Lower lobe of right lung (tissue), 2 donors: ENCODE measurements around the gene OSER1. TPM values are rescaled to one million over a fixed set of nuclear protein-coding genes. Genes with fewer than 3 reads are reported as not detected.

Experiments
- ATAC-seq, 2 donors: fragments of 200-7000 bp; cut with Tn5 transposase; one replicate each; pipeline ENCODE4 v1.9.1; 2020 to 2022; ENCODE audit warnings: mild to moderate bottlenecking in 2 of 2, moderate library complexity in 2 of 2
- DNase-seq: peaks from one replicate; pipeline ENCODE4 v3.0.0-alpha.2; 2020
- H3K27ac ChIP-seq: fragments of 200-600 bp; one replicate; pipeline ENCODE4 v1.8.0; 2022
- H3K27me3 ChIP-seq: fragments of 200-600 bp; one replicate; pipeline ENCODE4 v1.8.0; 2022; ENCODE audit warnings: low read depth
- H3K36me3 ChIP-seq: fragments of 200-600 bp; one replicate; pipeline ENCODE4 v1.8.0; 2022; ENCODE audit warnings: mild to moderate bottlenecking
- H3K4me1 ChIP-seq: fragments of 200-600 bp; one replicate; pipeline ENCODE4 v1.8.0; 2022
- H3K4me3 ChIP-seq: fragments of 200-600 bp; one replicate; pipeline ENCODE4 v1.8.0; 2022; ENCODE audit warnings: mild to moderate bottlenecking
- H3K9me3 ChIP-seq: fragments of 200-600 bp; one replicate; pipeline ENCODE4 v1.8.0; 2022
- intact Hi-C: fragments of 100-400 bp; cut with DNase I; formaldehyde crosslinking; loops from one replicate; pipeline ENCODE4 v1.11.0; 2022
- total RNA-seq: library from RNA; stranded (reverse); fragmentation: NEBNext Ultra II Directional; extraction: Animal tissue kit (Norgen Biotek cat#: 25700); gene quantifications from one replicate; pipeline ENCODE4 v1.2.1, GENCODE V29; 2021
- TF ChIP-seq, protein P1 (sequence below): fragments of 200-600 bp; IDR thresholded peaks from one replicate; pipeline ENCODE4 v1.8.0; 2022; ENCODE audit warnings: antibody characterized with exemption, mild to moderate bottlenecking
- donor health status: DM: no; HTN: yes; CAD: no; lungs with severe emphysema.

Gene OSER1
- total RNA-seq, 1 donor from 2014 or later = 32.9 TPM

DNA sequence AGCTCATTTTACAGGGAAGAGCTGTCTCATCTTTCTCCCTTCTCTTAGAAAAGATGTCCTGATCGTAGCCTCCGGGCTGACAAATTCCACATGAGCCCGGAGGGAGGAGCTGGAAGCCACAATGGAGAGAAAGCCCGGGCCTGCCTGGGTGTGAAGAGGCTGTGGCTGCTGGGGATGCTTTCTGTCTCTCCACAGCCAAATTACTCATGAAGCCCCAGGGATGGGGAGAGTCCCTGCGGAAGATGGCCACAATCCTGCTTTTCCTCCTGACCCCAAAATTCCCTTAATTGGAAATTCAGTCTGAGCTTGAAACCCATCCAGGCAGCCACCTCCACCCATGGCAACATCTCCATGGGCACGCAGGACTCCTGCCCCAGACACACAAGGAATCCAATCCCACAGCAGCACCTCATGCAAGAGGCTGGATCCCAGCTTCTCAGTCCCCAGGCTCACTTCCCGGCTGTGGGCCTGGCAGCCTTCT lies 56.0 kb downstream of the OSER1 start:
- Histone ChIP-seq H3K27me3 (no peaks in the 10 kb centered on the region), H3K36me3 (no peaks in the 10 kb centered on the region), H3K9me3 (no peaks in the 10 kb centered on the region), H3K4me3 (no peak overlapping the region), H3K4me1 (no peaks in the 10 kb centered on the region), H3K27ac (no peak overlapping the region)
- DNase-seq (no peak), ATAC-seq (no peak)
- intact Hi-C loops = no loop called here
- TF ChIP-seq, protein P1, sequence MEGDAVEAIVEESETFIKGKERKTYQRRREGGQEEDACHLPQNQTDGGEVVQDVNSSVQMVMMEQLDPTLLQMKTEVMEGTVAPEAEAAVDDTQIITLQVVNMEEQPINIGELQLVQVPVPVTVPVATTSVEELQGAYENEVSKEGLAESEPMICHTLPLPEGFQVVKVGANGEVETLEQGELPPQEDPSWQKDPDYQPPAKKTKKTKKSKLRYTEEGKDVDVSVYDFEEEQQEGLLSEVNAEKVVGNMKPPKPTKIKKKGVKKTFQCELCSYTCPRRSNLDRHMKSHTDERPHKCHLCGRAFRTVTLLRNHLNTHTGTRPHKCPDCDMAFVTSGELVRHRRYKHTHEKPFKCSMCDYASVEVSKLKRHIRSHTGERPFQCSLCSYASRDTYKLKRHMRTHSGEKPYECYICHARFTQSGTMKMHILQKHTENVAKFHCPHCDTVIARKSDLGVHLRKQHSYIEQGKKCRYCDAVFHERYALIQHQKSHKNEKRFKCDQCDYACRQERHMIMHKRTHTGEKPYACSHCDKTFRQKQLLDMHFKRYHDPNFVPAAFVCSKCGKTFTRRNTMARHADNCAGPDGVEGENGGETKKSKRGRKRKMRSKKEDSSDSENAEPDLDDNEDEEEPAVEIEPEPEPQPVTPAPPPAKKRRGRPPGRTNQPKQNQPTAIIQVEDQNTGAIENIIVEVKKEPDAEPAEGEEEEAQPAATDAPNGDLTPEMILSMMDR = no peak

GRCh38 chr20:44153636-44154043 lies 56.9 kb downstream of the OSER1 start:
- H3K27me3 ChIP-seq = no peaks in the 10 kb centered on the region
- H3K9me3 ChIP-seq = no peaks in the 10 kb centered on the region
- no peak for ATAC-seq
- H3K4me1 ChIP-seq = no peaks in the 10 kb centered on the region
- TF ChIP-seq, protein P1 = no peak
- no peak for DNase-seq
- H3K27ac ChIP-seq = no peak overlapping the region
- intact Hi-C loops = no loop called here
- no peak overlapping the region for H3K4me3 ChIP-seq
- no peaks in the 10 kb centered on the region for H3K36me3 ChIP-seq

DNA sequence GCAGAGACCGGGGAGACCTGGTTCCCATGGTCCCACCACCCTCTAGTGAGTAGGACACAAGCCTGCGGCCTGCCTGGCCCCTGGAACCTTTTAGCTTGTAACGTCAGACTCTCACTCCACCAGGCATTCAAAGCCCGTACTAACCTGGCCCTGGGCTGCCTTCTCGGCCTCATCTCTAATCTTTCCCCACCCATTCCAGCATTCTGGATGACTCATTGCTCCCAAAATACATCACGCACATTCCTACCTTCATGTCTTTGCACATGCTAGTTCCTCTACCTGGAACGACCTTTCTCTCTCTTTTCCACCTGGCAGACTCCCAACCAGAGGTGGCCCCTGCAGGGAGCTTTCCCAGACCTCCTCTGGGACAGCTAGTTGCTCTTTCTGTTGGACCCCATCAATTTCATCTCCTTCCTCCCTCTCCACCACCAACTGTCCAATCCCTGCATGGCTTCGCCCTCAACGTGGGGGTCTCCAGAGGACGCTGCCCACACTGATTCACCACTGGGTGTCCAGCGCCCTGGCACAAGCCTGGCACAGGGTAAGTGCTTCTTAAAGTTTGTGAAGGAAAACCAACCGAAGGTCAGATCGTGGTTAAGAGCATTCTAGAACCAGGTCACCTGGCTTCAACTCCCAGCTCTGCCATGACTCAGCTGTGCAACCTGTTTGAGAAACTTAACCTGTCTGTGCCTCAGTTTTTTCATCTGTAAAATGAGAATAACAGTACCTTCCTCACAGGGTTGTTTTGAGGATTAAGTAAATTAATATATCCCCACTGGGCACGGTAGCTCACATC lies 58.8 kb downstream of the OSER1 start:
- TF ChIP-seq, protein P1 = no peak
- DNase-seq (no peak), ATAC-seq (no peak)
- intact Hi-C loops = no loop called here
- no peaks in the 10 kb centered on the region for H3K9me3 ChIP-seq
- H3K4me1 ChIP-seq = no peaks in the 10 kb centered on the region
- no peak overlapping the region for H3K4me3 ChIP-seq
- no peaks in the 10 kb centered on the region for H3K36me3 ChIP-seq
- H3K27ac ChIP-seq = no peak overlapping the region
- H3K27me3 ChIP-seq = no peaks in the 10 kb centered on the region

DNA sequence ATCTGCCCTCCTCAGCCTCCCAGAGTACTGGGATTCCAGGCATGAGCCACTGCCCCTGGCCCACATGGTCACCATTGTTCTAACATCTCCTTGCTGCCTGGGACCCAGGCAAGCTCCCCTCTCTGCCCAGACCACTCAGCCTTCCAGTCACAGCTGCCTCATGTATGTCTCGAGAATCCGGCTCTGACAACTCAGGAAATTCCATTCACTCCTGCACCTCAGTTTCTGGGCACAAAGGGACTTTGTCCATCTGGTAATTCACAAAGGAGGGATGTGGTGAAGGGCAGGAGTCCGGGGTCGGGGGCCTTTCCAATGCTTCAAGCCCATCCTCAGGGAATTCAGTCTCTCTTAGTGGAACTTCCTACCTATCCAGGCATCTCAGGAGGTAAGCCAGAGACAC lies 64.3 kb downstream of the OSER1 start:
- H3K9me3 ChIP-seq = no peaks in the 10 kb centered on the region
- DNase-seq = no peak
- no peaks in the 10 kb centered on the region for H3K4me1 ChIP-seq
- no peak overlapping the region for H3K4me3 ChIP-seq
- peaks cover 5% of the 10 kb centered on the region for H3K27me3 ChIP-seq
- no peaks in the 10 kb centered on the region for H3K36me3 ChIP-seq
- ATAC-seq = no peak
- no peak overlapping the region for H3K27ac ChIP-seq
- intact Hi-C loops = no loop called here
- TF ChIP-seq, protein P1 = no peak

Other genes with a start within 250 kb of the OSER1 start
- gene JPH2, start 23.6 kb downstream of the OSER1 start, total RNA-seq = 4.6 TPM
- gene GDAP1L1, start 36.5 kb upstream of the OSER1 start, total RNA-seq = not detected
- gene FITM2, start 100.4 kb upstream of the OSER1 start, total RNA-seq = 9.3 TPM
- not detected for gene R3HDML, start 126.3 kb upstream of the OSER1 start, total RNA-seq
- 0.18 TPM for gene HNF4A, start 144.9 kb upstream of the OSER1 start, total RNA-seq